Right lobe of liver (tissue), 4 donors: Measurements from ENCODE around the gene SLX4IP.

ENCODE experiments used
- POLR2A ChIP-seq: fragments of 450-650 bp; IDR thresholded peaks from one replicate; pipeline ENCODE4 v1.6.1; 2017; ENCODE audit warnings: antibody characterized with exemption, mild to moderate bottlenecking
- TF ChIP-seq, protein P1 (sequence below), 4 donors: fragments of 200-600 bp in 3 of 4; fragments of 450-650 bp in 1 of 4; IDR thresholded peaks; one replicate each; pipeline versions ENCODE4 v1.5.1 to v1.8.0; 2016 to 2022; ENCODE audit warnings: antibody characterized with exemption in 4 of 4, mild to moderate bottlenecking in 2 of 4
- donor health status: DM: no; HTN: no; CAD: no.
- donor health status: DM: no; HTN: no; CAD: no.
- donor health status: DM: no; HTN: yes; CAD: no.

DNA sequence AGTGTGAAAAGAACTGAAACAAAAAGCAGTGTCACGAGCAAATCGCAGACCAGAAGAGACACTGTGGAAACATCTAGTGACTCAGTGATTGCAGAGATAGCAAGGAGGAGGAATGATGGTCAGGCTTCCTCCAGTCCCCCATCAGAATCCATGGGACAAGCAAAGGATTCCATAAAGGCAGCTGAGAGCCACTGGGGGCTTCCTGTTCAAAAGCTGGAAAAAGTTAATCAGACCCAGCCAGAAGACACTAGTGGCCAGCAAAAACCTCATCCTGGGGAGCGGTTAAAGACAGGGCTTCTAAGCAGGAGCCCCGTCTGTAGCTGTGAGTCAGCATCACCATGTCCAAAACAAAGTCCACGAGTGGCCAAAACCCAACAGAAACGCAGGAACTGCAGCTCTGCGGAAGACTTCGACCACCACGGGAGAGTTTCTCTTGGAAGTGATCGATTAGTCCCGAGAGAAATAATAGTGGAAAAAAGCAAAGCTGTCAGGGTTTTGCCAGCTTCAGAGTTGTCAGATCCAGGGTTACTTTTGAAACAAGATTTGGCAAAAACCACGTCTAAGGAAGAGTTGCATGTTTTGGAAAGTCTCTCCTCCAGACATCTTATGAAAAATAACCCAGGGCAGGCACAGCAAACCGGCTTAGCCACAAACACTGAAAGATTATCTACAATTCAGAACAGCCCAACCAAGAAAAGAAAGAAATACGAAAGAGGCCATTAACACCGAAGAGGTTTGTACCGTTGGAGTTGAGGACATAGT, 187.7 kb downstream of the SLX4IP start:
- TF ChIP-seq, protein P1, sequence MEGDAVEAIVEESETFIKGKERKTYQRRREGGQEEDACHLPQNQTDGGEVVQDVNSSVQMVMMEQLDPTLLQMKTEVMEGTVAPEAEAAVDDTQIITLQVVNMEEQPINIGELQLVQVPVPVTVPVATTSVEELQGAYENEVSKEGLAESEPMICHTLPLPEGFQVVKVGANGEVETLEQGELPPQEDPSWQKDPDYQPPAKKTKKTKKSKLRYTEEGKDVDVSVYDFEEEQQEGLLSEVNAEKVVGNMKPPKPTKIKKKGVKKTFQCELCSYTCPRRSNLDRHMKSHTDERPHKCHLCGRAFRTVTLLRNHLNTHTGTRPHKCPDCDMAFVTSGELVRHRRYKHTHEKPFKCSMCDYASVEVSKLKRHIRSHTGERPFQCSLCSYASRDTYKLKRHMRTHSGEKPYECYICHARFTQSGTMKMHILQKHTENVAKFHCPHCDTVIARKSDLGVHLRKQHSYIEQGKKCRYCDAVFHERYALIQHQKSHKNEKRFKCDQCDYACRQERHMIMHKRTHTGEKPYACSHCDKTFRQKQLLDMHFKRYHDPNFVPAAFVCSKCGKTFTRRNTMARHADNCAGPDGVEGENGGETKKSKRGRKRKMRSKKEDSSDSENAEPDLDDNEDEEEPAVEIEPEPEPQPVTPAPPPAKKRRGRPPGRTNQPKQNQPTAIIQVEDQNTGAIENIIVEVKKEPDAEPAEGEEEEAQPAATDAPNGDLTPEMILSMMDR (IDR thresholded peaks at IDR 0.05), result no peak
- TF ChIP-seq POLR2A, result no peak
